A204.1 (cell line): ENCODE data around the gene DNER.
"Not testable (repeated sequence)": the region's sequence is repeated elsewhere in the genome, so short reads cannot be mapped to it uniquely, and the experiment has no call there.

Source experiments
- FAIRE-seq: peaks from 2 replicates; lab custom pipeline; 2012; peaks lifted over from hg19 to GRCh38; lab: Jason Lieb, UNC

Gene DNER, protein sequence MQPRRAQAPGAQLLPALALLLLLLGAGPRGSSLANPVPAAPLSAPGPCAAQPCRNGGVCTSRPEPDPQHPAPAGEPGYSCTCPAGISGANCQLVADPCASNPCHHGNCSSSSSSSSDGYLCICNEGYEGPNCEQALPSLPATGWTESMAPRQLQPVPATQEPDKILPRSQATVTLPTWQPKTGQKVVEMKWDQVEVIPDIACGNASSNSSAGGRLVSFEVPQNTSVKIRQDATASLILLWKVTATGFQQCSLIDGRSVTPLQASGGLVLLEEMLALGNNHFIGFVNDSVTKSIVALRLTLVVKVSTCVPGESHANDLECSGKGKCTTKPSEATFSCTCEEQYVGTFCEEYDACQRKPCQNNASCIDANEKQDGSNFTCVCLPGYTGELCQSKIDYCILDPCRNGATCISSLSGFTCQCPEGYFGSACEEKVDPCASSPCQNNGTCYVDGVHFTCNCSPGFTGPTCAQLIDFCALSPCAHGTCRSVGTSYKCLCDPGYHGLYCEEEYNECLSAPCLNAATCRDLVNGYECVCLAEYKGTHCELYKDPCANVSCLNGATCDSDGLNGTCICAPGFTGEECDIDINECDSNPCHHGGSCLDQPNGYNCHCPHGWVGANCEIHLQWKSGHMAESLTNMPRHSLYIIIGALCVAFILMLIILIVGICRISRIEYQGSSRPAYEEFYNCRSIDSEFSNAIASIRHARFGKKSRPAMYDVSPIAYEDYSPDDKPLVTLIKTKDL

DNA sequence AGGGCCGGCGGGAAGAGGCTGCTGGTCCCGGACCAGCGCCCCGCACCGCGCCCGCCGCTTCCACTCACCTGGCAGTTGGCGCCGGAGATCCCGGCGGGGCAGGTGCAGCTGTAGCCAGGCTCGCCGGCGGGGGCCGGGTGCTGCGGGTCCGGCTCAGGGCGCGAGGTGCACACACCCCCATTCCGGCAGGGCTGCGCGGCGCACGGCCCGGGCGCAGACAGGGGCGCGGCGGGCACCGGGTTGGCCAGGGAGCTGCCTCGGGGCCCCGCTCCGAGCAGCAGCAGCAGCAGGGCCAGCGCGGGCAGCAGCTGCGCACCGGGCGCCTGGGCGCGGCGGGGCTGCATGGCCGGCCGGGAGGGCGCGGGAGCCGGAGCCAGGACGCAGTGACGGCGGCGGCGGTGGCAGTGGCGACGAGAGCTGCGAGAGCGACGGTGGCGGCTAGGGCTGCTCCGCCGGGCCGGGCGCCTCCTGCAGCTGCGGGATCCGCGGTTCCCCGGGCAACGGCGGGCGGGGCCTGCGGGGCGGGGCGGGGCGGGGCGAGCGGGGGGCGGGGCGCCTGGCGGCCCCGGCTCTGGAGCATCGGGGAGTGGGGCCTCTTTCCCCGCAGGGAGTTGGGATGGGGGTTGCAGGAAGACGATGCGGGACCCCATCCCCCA is at the start of gene DNER:
DNER (minus strand) TSS at position 476 of the 656 bp plus-strand sequence; CDS start at position 344, 132 bp downstream.
- FAIRE-seq = no peak

DNA sequence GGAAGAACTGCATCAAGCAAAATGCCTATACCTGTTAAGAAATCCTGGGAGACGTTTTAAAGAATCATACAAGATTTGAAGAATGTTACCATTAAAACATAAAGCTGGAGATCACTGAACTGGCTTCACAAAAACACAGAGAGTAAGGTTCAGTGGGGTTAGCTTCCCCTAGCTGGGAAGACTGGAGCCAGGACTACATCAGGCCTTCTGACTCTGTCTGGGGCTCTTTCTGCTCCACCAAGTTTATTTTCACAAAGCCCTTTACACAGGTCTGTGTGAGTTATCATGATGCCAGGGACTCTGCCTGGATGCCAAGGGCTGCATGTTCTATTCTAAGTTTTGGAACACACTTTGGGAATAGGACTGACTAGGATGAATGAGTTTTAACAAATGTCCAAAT is 47.3 kb upstream of the DNER start:
- no peak for FAIRE-seq

DNA sequence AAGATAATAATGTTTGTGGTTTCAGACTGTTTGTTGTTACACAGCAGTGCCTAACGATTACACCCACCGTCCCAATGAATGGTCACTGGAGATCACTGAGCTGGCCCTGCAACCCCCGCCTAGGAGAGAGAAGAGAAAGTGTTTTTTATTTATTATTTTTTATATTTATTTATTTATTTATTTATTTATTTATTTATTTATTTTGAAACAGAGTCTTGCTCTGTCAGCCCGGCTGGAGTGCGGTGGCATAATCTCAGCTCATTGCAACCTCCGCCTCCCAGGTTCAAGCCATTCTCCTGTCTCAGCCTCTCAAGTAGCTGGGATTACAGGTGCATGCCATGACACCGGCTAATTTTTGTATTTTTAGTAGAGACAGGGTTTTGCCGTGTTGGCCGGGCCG is 43.1 kb upstream of the DNER start:
- FAIRE-seq = not testable (repeated sequence)

DNA sequence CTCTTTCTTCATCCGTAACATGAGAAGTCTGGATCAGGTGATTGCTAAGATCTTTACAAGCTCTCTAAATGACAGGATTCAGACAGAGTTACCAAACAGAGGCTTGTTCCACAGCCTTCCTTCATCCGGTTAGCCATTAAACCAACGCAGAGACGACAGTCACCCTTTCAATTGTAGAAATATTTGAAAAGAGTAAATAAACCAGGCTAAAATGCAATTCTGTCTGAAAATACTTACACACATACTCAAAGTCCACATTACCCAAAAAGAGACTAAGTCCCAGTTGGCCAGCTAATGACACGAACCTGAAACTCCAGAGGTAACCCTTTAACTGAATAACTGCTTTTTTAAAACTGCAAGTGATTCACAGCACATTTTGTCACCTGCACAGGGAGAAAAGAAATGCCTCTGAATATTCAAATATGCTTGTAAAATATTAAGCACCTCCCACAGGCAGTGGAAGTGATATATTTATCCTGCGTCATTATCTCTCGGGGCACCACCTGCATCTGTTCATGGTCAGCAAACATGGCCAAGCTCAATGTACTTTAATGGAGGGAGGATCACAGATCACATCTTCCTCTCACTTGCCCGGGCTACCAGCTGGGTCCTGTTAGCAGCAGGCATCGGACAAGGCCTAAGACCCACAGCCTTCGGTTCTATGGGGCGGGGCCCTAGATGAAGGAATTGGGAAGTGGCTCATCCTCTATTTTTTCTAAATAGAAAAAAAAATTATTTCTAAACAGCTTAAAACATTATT is 38.8 kb upstream of the DNER start:
- FAIRE-seq = no peak

DNA sequence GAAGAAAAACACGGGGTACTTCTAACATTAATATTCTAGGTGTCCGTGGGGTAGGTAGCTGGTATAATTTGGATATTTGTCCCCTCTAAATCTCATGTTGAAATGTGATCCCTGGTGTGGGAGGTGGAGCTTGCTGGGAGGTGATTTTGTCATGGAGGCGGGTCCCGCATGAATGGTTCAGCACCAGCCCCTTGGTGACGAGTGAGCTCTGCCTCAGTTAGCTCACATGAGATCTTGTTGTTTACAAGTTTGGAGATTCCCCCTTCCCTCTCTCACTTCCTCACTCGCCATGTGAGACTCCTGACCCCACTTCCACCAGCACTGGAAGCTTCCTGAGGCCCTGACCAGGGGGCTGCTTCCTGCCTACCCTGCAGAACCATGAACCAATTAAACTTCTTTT is 35.4 kb upstream of the DNER start:
- no peak for FAIRE-seq

DNA sequence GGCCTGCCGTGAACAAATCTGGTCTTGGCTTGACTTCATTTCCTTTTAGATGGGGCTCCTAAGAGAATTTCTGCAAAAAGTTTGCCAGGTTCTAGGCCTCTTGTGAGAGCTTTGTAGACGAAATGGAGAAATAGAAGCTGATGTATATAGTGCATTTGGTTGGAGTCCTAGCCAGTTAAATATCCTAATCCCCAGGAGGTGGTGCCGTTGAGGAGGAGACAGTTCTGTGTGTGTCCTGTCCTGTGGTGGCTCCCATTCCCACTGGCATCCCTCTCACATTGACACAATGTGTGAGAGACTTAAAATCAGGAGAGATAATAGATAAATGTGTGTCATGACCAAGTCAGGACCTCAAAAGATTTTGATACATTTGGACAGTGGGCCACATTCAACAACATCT is 34.6 kb upstream of the DNER start:
- FAIRE-seq = no peak

DNA sequence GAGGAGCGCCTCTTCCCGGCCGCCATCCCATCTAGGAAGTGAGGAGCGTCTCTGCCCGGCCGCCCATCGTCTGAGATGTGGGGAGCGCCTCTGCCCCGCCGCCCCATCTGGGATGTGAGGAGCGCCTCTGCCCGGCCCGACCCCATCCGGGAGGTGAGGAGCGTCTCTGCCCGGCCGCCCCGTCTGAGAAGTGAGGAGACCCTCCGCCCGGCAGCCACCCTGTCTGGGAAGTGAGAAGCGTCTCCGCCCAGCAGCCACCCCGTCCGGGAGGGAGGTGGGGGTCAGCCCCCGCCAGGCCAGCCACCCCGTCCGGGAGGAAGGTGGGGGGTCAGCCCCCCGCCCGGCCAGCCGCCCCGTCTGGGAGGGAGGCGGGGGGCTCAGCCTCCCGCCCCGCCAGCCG is 28.3 kb upstream of the DNER start:
- FAIRE-seq = not testable (repeated sequence)

DNA sequence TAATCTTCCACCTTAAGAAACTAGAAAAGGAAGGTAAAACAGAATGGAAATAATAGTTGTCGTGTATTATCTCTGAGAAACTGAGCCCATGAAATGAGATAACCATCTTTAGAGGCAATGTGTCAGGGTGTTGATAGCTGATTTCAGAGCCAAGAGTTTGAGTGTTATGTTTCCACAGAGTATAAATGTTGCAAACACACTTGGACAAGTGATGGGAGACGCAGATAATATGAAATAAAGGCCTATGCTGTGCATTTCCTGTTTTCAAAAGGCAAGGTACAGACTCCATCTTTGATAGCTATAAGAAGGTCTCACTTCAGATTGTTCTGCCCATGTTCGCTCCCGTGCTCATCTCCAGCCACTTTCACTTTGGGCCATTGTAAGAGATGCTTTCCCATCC is 25.9 kb upstream of the DNER start:
- FAIRE-seq = no peak

DNA sequence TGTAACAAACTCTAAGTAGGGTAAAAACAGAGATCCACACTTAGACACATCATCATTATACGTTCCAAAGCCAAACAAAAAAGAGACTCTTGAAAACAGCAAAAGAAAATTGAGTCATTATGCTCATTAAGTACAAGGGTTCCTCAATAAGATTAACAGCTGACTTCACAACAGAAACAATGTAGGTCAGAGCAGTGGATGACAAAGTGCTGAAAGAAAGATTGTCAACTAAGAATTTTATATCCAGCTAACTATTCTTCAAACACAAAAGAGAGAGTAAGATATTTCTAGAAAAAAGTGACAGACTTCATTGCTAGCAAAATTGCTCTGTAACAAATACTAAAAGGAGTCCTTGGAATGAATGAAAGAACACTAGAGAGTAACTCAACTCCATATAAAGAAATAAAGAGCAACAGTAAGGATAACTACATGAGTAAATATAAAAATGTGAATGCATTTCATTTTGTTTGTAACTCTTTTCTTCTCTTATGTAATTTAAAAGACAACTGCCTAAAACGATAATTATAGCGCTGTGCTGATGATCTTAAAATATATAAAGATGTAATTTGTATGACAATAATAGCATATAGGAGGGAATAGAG is 23.8 kb upstream of the DNER start:
- no peak for FAIRE-seq

DNA sequence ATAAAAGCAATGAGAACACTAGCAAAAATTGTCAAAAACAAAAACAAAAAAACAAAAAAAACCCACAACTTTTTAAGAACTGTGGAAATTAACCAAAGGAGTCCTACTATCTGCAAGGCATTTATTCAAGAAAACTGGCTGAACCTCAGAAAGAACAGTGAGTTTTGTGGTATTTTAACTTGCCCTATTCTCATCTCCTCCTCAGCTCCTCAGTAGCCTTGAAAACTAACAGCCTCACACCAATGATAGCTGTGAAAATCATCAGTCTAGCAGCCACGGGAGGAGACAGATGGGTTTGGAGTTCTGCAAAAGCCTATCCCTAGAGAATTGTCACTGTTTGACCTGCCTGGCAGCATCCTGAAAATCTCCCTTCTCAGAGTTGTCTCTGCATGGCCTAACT is 20.1 kb upstream of the DNER start:
- FAIRE-seq = no peak

DNA sequence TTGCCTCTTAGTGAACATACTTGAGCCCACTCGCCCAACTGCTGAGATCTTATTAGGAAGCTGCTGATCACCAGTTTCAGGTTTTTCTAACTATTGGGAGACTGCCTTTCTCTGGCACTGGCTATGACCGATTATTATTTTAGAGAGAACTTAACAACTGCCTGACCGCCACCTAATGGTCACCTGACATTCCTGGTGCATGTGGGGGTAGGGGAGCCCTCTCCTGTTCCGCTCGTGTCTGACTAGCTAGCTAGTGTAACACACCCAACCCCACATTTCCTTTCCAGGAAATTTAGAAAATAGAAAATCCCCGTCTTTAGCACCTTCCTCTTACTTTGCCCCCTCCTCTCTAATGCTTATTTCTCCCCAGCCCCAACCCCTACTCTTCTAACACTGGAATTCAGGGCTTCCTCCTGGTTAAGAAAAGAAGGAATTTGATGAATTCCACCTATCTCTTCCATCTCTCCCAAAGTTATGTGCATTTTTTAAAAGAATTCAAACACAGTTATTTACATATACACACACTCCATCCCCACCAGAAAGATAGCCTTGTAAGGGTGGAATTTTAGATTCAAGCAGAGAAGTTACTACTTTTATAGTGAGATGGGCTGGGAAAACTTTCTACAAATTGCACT is 19.4 kb upstream of the DNER start:
- no peak for FAIRE-seq

DNA sequence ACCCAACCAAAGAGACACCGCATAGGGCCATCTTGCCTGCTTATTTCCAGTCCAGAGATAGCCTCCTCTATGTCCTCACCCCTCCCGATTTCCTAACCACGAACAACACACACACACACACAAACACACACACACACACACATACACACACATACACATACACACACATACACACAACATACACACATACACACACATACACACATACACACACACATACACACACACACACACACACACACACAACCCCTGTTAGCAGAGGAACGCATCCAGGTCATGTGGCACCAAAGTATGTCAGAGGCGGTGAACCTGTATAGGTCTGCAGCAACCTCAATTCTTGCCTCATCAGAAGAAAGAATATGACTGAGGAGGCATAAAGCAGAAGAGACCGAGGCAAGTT is 18.5 kb upstream of the DNER start:
- no peak for FAIRE-seq

DNA sequence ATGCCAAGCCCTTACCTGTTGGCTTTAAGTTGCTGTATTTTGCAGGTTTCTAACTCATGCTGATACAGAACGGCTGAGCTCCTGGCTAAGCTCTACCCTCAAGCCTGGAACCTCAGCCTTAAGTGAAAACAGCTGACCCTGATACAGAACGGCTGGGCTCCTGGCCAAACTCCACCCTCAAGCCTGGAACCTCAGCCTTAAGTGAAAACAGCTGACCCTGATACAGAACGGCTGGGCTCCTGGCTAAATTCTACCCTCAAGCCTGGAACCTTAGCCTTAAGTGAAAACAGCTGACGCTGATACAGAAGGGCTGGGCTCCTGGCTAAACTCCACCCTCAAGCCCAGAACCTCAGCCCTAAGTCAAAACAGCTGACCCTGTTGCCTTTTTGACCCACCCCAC is 17.6 kb upstream of the DNER start:
- FAIRE-seq = no peak

DNA sequence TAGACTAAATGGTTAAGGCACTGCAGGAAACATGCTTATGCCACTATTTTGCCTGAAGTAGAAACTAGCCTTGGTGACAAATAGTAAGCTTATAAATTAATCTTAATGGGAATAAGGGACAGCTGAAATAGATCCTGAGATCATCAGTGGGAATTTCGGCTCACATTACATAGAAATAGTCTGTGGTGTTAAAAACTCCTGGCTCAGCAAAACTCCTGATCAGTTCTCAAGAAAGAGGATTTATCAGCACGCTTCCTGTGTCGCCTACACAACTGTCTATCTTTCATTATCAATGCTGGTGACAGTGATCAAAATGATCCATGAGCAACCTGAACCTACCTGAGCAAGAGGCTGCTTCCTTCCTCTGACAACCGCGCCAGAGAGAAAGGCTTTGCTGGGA is 17.0 kb upstream of the DNER start:
- no peak for FAIRE-seq

DNA sequence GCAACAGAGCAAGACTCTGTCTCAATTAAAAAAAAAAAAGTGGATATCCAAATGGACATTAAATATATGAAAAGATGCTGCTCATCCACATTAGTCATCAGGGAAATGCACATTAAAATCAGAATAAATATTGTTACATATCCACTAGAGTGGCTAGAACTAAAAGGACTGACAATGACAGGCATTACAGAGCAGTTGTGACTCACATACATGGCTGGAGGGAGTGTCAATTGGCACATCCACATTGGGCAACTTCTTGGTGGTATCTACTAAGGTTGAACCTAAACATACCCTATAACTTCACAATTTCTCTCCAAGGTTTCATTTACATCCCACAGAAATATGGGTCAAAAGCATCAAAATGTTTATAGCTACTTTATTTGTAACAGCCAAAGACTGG is 14.0 kb upstream of the DNER start:
- no peak for FAIRE-seq

DNA sequence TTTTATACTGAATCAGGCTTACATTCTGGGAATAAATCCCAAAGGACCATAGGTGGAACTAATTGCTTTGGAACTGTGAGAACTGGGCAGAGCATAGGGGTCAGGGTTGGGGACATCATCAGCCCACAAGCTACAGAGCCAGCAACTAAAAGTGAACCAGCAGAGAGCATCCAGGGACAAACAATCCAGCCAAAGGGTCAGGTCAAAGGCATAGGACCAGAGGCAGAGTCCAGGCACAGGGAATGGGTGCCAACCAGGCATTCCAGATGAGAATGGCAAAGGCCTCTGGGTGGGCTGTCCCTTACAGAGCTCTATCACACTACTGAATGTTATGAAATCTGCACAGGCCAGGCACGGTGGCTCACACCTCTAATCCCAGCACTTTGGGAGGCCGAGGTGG is 12.3 kb upstream of the DNER start:
- no peak for FAIRE-seq

DNA sequence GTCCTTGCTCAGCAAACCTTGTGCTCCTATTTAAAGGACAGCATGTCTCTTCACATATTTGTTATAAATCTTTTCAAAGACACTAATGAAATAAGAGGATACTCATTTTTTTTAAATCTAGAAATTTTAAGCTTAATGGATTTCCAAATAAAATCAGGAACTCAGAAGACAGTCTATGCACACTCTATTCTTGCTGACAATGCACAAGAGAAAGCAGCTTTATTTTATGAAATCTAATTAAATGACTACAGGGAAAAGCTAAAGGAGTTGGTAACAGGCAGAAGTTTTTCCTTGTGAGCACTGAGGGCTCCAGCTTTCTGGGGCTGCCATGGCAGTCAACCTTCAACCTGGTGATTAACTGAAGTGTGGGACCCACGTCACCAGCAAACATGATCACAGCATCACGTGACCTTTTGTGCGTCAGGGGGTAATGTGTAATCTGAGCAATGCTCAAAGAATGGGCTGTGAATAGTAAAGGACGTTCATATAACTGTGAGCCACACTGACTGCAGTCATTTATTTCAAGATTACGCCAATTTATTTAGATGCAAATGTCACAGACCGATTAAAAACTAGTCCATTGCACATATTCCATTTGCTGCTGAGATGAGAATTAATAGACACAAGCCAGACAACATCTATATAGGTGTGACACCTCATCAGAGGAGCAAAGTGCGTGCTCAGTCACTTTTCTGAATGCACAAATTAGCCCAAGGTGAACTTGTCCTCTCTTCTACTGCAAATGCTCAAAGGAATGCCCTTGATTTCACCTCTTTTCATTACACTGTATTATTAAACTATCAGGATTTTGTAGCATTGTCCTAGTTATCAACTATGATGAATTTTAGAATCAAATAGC is 11.6 kb upstream of the DNER start:
- no peak for FAIRE-seq

DNA sequence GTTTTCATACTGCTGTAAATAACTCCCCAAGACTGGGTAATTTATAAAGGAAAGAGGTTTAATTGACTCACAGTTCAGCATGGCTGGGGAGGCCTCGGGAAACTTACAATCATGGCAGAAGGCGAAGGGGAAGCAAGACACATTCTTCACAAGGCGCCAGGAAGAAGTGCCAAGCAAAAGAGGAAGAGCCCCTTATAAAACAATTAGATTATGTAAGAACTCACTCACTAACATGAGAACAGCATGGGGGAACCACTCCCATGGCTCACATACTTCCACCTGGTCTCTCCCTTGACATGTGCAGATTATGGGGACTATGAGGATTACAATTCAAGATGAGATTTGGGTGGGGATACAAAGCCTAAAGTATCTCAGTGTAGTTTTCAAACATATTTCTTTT is 8.8 kb upstream of the DNER start:
- not testable (repeated sequence) for FAIRE-seq

DNA sequence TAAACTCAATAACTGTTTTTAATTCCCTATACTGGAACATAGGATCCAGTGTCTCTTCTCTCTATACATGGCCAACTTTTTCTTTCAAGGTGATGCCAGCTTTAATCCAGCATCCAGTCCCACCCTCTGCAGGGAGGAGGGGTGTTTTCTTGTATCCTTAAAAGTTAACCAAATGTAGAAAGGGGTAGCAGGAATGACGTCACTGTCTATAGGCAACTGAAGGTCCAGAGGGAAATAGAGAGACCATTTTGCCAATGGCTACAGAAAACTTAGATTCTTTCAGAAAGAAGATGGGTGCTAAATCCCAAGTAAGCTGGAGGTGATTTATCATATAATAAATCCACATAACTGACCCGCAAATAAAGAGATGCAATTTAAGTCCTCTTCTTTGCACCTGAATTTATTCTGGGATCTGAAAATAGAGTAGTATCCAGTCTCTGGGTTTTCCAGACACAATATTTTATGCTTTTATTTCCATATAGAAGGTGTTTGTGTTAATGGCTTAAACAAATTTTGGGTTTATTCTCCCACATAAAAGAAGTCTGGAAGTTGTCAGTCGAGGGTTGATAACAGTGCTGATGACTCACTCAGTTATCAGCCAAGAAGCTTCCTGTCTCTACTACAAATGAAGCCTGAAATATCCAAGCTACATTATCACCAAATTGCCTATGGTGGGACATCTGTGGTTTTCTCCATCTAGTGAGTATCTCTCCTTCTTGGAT is 5.7 kb upstream of the DNER start:
- no peak for FAIRE-seq

DNA sequence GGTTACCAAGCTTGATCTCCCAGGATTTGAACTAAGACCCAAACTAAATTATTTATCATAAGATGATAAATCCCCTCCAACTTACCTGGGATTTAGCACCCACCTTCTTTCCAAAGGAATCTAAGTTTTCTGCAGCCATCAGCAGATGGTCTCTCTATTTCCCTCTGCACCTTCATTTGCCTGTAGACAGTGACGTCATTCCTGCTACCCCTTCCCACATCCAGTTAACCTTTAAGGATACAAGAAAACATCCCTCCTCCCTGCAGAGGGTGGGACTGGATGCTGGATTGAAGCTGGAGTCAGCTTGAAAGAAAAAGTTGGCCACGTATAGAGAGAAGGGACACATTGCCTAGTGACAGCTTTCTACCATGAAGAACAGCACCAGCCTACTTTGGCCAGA is 3.7 kb upstream of the DNER start:
- FAIRE-seq = no peak
